ENCODE measurements around the gene SIN3A.
"Not testable (repeated sequence)": the region's sequence is repeated elsewhere in the genome, so short reads cannot be mapped to it uniquely, and the experiment has no call there.

SIN3A gene

GRCh38 chr15:75451674-75452363 is at the start of gene SIN3A:
SIN3A (minus strand) TSS chr15:75451690; CDS start chr15:75430375, 21,315 bp downstream.
- DNase-seq: peak; percentile 99

GRCh38 chr15:75493732-75494131 is 42.2 kb upstream of the SIN3A start:
- no peak for DNase-seq

DNA sequence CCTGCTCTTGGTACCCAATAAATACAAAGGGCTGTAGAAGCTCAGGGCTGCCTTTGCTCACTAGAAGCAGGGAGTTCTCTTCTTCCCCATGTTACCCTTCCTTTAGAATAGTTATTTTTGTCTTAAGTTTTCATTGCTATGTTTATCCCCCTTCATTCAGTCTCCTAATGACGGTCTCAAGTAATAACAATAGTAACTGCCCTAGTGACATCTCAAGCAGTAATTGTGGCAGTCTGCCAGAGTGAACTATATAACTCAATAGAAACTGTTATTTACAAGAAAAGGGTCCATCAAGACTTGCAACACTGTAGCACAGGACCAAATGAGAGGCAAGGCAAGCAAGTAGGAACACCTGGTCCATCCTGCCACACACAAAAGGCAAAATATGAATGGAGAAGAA is 32.5 kb upstream of the SIN3A start:
- no peak for DNase-seq

DNA sequence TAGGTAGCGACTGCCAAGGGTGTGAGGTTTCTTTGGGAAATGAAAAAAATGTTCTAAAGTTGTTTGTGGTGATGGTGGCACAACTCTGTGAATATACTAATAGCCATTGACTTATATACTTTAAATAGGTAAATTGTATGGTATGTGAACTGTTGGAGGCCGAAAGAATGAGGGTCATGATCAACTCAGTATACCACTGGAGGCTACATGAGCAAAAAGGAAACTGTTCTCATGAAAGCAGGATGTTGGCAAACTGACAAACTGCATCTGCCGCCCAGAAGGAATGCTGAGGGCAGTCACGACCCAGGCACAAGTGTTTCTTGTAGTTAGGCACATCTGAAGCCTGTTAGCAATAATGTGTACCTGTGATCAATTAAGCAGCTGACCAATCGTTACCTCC is 32.1 kb upstream of the SIN3A start:
- DNase-seq: not testable (repeated sequence)

GRCh38 chr15:75483106-75483505 is 31.6 kb upstream of the SIN3A start:
- DNase-seq: no peak

DNA sequence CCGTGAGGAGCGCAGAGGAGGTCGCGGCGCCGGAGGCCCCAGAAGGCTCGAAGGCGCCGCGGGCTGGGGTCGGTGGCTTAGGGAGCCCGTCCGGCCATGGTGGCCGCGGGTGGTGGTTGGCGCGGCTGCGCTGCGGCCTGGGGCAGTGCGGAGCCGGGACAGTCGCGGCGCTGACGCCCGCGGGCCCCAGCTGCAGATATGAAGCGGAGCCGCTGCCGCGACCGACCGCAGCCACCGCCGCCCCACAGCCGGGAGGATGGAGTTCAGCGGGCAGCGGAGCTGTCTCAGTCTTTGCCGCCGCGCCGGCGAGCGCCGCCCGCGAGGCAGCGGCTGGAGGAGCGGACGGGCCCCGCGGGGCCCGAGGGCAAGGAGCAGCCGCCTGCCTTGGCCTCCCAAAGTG is 29.0 kb upstream of the SIN3A start:
- DNase-seq: not testable (repeated sequence)

GRCh38 chr15:75479670-75480069 is 28.2 kb upstream of the SIN3A start:
- no peak for DNase-seq

DNA sequence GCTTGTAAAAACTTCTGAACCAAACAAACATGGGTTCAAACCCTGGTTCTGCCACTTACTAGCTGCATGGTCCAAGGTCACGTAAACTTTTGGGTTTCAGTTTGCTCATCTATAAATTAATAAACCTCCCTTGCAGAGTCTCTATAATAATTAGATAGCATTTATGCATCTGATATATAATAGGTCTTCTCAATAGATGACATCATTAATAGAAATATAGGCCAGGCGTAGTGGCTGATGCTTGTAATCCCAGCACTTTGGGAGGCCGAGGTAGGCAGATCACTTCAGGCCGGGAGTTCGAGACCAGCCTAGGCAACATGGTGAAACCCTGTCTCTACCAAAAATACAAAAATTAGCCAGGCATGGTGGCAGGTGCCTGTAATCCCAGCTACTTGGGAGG is 25.6 kb upstream of the SIN3A start:
- DNase-seq: not testable (repeated sequence)

- DNase-seq: no peak
Measured at GRCh38 chr15:75468913-75469598, 17.6 kb upstream of the SIN3A start.

DNA sequence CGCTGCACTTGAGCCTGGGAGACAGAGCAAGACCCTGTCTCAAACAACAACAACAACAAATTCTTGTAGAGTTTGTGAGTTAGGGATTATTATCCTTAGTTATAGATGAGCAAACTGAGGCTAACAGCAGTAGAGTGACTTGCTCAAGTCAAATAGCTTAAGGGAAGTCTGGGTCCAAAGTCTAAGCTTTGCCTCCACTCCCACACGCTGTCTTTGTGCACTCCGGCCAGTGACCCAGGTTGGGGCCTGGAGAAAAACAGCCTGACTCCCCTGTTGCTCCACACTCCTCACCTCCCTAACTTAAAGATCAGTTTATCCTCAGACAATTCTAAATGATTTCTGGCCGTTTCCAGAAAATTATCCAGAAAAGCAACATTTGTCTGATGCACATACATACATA is 9.2 kb upstream of the SIN3A start:
- DNase-seq: no peak

DNA sequence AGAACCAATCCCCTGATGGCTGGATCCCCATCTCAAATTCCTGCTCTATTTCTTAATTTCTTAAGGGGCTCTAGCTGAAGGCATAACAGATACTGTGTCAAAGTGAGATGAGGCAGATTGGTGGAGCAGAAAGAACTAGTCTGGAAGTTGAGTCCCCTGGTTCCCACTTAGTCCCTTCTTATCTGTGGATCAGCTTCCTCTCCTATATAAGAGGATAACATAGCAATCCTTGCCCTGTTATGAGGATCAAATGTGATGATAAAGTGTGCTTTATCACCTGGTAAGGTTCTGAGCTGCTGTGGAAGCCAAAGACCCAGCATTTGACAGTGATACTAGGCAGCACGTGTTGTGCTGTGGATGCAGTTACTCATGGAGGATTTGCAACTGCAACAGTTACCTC is 8.1 kb upstream of the SIN3A start:
- no peak for DNase-seq

DNA sequence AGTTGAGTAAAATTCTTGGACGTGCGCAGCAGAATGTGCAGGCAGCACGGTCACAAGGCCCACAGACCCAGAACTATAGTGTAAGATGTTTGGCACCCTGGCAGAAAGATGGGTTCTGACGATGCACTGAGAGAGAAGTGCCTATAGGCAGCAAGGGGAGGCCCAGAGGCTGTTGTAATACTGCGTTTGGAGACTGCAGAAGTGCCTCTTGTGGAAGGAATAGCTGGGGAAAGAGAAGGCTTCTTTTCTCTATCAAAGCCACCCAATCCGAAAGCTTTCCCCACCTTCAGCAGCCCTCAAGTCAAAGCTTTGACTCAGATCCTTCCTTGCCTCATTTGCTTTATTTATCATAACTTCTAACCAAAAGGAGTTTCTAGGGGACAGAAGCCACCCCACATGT is 5.2 kb upstream of the SIN3A start:
- peak; percentile 19 for DNase-seq

DNA sequence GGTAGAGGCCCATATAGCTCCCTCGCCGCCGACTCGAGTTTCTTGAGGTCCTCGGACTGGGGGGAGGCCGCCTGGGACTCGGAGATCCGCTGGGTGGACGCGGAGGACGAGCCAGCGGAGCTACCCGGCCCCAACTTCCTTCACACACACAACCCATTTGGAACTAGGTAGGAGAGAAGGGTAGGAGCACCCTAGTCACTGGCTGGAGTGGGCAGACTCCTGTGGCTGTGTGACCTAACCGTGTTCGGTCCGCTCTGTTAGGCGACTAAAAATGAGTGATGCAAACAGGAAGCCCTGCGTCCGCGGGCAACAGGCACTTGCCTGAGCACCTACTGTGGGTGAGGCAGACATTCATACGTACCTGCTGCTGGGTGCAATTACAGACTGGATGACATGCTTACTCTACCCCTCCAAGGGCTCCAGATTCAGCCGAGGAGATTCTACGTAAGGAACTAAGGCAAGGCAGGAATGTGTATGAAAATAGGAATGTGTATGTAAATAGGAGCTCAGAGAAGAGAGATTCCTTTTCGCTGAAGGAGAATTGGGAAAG is 4.6 kb upstream of the SIN3A start:
- peak; percentile 30 for DNase-seq

- peak; percentile 40 for DNase-seq
Measured at GRCh38 chr15:75455424-75455981, 4.0 kb upstream of the SIN3A start.

- no peak for DNase-seq
Measured at GRCh38 chr15:75454471-75455378, 3.2 kb upstream of the SIN3A start.

DNA sequence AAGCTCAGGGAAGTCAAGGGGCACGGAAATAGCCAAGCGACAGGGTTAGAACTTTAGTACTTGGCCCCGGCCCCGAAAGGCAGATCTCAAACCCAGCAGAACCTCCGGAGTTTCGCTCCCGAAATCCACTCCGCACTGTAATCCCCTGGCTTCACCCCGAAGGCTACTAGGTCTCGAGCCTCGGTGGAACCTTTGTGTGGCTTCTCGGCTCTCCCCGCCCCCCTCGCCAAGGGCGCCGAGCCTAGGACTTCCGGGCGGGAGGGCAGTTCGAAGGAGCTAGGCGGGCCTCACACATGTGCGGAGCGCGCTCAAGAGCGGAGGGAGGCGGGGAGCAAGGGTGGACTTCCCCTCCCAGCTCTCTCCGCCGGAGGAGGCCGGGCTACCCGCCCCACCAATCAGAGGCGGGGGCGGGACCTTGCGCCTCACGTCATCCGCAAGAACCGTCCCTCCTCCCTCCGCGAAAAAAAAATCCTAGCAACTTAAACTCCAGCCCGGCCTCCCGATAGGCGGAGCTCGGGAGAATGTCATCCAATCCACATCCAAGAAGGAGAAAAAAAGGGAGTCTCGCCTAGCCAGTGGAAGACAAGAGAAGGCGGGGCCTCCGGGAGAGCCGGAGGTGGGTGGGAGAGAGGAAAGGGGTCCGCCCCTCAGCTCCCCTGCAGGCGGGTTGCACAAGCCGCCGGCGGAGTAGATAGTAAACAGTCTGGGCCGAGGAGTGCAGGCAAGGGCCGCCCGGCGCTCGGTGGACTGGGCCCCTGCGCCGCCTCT is 2.4 kb upstream of the SIN3A start:
- DNase-seq: peak; percentile 99

DNA sequence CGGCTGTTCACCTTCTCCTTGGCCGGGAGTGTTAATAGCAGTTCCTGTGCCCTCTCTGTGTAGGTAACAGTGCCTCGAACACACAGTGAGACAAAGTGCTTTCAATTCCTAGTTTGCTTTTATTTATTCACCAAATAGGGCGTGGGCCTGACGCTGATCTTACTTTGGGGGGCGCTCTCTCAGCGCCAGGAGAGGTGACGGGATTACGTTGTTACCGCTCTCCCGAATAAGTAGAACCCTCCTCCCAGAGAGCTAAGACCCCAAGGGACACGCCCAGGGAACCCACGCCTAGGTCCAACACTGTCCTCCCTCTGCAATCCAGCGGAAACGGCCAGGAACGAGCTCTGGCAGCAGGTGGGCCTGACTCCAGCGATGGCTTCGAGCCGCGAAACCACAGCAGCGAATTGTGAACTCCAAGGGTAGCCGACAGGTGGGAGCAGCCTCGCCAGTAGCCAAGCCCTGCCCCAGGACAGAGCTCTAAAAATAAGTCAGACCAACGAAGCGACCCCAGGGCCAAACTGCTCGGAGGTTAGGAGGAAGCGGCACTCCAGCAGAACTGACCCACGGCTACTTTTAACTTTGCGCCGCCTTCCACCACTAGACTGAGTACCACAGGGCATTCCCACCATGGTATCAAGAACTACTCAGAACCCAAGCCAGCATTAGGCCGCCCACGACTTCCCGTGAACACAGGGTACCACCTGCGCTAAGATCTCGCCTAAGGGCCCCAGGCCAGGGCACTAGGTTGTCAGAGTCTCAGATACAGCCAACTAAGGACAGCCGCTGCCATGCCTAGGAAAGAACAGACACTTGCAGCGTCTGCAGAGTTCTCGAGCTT is 1.6 kb upstream of the SIN3A start:
- peak; percentile 22 for DNase-seq

DNA sequence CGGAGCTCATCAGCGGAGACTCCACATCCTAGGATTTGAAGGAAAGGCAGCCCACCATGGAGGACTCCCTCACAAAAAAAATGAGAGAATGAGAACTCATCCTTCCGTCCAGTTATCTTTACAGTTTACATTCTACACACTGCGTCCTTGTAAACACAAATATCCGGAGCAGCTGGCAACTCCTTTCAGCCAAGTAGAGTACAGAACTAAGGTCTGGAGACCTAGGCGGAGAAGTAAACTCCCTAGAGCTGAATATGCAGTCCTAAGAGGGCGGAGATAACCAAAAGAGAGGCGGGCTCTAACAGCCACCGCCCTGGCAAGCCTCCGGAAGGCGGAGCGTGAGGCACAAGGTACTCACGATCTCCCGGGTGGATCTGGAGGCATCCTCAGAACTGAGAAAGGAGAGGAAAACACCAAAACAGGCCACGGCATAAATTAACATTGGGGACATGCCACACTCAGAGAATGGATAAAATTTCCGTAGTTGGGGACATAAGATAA is 924 bp upstream of the SIN3A start:
- DNase-seq: peak; percentile 28

DNA sequence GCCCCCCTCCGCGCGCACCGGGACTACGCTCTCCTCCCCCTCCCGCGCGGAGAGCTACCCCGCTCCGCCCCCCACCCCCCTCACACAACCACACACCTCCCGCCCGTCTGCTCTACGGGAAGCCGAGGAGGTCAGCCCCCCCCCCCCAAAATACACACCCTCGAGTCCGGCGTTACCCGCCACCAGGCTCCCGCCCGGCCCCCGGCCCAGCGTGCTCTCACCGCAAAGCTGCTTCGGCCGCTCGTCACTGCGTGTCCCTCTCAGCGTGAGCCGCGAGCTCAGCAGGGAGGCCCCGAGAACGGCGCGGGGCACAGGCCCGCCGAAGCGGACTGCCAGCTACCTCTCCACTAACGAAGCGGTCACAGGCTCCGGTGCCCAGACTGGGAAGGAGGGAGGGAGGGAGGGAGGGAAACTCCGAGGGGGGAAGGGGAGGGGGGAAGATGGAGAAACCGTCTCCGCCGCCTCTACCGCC is 252 bp downstream of the SIN3A start:
- DNase-seq: no peak

DNA sequence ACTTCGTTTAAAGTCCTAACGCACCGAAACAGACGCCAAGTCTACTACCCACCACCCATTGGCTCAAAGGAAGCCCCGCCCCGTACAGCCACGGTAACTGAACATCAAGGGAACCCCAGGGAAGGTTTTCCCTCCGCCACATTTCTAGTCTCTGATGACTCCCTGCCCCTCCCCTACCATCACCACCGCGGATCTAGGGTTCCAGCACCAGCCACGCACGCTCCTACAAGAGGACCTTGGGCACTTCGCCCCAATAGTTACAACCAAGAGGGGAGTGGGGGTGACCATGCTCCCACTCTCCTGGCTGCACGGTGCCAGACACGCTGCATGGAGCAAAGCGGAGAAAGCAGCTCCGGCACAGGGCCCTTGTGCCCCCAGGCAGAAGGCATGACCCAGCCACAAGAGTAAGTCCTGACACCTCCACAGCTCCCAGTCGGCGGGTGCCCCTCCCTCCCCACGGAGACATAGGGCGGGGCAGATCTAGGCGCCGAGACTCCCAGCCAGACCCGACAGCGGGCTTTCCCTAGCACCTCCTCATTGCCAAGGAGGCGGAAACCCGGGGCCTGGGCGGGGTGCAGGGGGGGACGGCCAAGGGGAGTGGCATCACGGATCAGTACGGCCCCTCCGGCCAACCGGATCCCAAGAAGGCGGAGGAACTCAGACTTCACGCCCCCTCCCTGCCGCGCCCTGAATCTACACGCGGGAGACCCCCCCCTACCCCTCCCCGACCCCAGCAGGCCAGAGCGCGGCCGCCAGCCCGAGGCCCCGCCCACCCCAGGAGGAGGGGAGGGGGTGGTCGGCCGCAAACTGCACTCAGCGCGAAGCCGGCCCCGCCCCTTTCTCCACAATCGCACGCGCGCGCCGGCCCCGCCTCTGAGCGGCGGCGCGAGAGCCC is 936 bp downstream of the SIN3A start:
- peak; percentile 92 for DNase-seq
